ENCODE data around the gene ADAMTS12. TPM values are rescaled to one million over a fixed set of nuclear protein-coding genes. Genes with fewer than 3 reads are reported as not detected.

Gene ADAMTS12
- total RNA-seq, 2 experiments from 2014 or later: not detected

- no peaks in the 10 kb centered on the region for H3K36me3 Mint-ChIP-seq (ENCODE audit: low read depth)
- peaks cover 6% of the 10 kb centered on the region for H3K4me1 Mint-ChIP-seq (ENCODE audit: low read depth)
- CTCF ChIA-PET: no interaction called here
- no peak for ATAC-seq
- DNase-seq: no peak
- H3K27me3 Mint-ChIP-seq: peaks cover 31% of the 10 kb centered on the region
- intact Hi-C loops (cut with micrococcal nuclease): no loop called here
- POLR2A ChIA-PET: interaction anchor here (1.2 kb wide), 1 partner anchor 16 kb away, joined by 3 read pairs; no protein-coding TSS in a partner anchor
- H3K9me3 Mint-ChIP-seq: no peaks in the 10 kb centered on the region
- no peak overlapping the region for H3K4me3 Mint-ChIP-seq
- no peak overlapping the region for H3K27ac Mint-ChIP-seq
- no peak for TF ChIP-seq CTCF (IDR thresholded peaks at IDR 0.05)
Measured at GRCh38 chr5:33891446-33891787, 373 bp downstream of the ADAMTS12 start.

- ATAC-seq (no peak), DNase-seq (no peak)
- CTCF ChIA-PET: no interaction called here
- H3K4me3 Mint-ChIP-seq: no peak overlapping the region
- H3K9me3 Mint-ChIP-seq: no peaks in the 10 kb centered on the region
- TF ChIP-seq CTCF (IDR thresholded peaks at IDR 0.05): no peak
- H3K27me3 Mint-ChIP-seq: peaks cover 31% of the 10 kb centered on the region
- no peak overlapping the region for H3K27ac Mint-ChIP-seq
- POLR2A ChIA-PET: no interaction called here
- peaks cover 6% of the 10 kb centered on the region for H3K4me1 Mint-ChIP-seq (ENCODE audit: low read depth)
- intact Hi-C loops (cut with micrococcal nuclease): no loop called here
- no peaks in the 10 kb centered on the region for H3K36me3 Mint-ChIP-seq (ENCODE audit: low read depth)
Measured at GRCh38 chr5:33890131-33891032, 1.4 kb downstream of the ADAMTS12 start.

- intact Hi-C loops (cut with micrococcal nuclease): no loop called here
- ChIA-PET POLR2A (no interaction called here), CTCF (no interaction called here)
- Mint-ChIP-seq H3K4me3 (no peak overlapping the region), H3K4me1 (ENCODE audit: low read depth) (peaks cover 6% of the 10 kb centered on the region), H3K9me3 (no peaks in the 10 kb centered on the region), H3K27me3 (peaks cover 26% of the 10 kb centered on the region), H3K36me3 (ENCODE audit: low read depth) (no peaks in the 10 kb centered on the region), H3K27ac (no peak overlapping the region)
- TF ChIP-seq CTCF (IDR thresholded peaks at IDR 0.05): no peak
- DNase-seq (no peak), ATAC-seq (no peak)
Measured at GRCh38 chr5:33888587-33888986, 3.2 kb downstream of the ADAMTS12 start.

- intact Hi-C loops (cut with micrococcal nuclease): no loop called here
- CTCF ChIA-PET: interaction anchor here (0.9 kb wide), 1 partner anchor 10 kb away, joined by 3 read pairs; no protein-coding TSS in a partner anchor
- H3K4me3 Mint-ChIP-seq: no peak overlapping the region
- H3K4me1 Mint-ChIP-seq (ENCODE audit: low read depth): peaks cover 6% of the 10 kb centered on the region
- H3K9me3 Mint-ChIP-seq: no peaks in the 10 kb centered on the region
- no peaks in the 10 kb centered on the region for H3K36me3 Mint-ChIP-seq (ENCODE audit: low read depth)
- H3K27ac Mint-ChIP-seq: no peak overlapping the region
- ATAC-seq (no peak), DNase-seq (no peak)
- POLR2A ChIA-PET: no interaction called here
- TF ChIP-seq CTCF (IDR thresholded peaks at IDR 0.05): no peak
- peaks cover 20% of the 10 kb centered on the region for H3K27me3 Mint-ChIP-seq
Measured at GRCh38 chr5:33887268-33887667, 4.5 kb downstream of the ADAMTS12 start.

GRCh38 chr5:33886283-33886682, 5.5 kb downstream of the ADAMTS12 start:
- Mint-ChIP-seq H3K36me3 (ENCODE audit: low read depth) (no peaks in the 10 kb centered on the region), H3K27ac (no peak overlapping the region), H3K9me3 (no peaks in the 10 kb centered on the region), H3K4me3 (no peak overlapping the region), H3K4me1 (ENCODE audit: low read depth) (peaks cover 3% of the 10 kb centered on the region), H3K27me3 (peaks cover 16% of the 10 kb centered on the region)
- TF ChIP-seq CTCF (IDR thresholded peaks at IDR 0.05): no peak
- DNase-seq: no peak
- POLR2A ChIA-PET: no interaction called here
- intact Hi-C loops (cut with micrococcal nuclease): no loop called here
- ATAC-seq: no peak
- CTCF ChIA-PET: interaction anchor here (0.9 kb wide), 1 partner anchor 9 kb away, joined by 3 read pairs; no protein-coding TSS in a partner anchor

Measured in activated CD8-positive, alpha-beta T cell treated with anti-CD3 and anti-CD28 coated beads for 36 hours (primary cell).